ENCODE measurements around the gene RBP3.

DNA sequence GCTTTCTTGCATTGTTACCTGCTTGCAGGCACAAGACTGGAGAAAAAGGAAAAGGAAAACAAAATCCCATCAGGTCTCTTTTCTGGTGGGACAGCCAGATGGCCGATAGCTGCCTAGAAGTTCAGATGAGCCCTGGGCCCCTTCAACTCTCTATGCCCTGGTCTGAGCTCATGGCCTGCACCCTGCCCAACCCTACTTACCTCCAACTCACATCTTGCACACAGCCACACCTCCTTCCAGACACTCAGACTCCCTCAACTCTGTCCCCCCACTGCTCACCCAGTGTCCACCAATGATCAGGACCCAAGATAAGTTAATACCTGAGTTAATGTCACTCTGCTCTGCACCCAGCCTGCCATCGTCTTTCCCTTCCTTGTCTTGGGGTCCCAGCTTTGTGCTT lies 10.9 kb downstream of the RBP3 start:
- TF ChIP-seq, protein P1, sequence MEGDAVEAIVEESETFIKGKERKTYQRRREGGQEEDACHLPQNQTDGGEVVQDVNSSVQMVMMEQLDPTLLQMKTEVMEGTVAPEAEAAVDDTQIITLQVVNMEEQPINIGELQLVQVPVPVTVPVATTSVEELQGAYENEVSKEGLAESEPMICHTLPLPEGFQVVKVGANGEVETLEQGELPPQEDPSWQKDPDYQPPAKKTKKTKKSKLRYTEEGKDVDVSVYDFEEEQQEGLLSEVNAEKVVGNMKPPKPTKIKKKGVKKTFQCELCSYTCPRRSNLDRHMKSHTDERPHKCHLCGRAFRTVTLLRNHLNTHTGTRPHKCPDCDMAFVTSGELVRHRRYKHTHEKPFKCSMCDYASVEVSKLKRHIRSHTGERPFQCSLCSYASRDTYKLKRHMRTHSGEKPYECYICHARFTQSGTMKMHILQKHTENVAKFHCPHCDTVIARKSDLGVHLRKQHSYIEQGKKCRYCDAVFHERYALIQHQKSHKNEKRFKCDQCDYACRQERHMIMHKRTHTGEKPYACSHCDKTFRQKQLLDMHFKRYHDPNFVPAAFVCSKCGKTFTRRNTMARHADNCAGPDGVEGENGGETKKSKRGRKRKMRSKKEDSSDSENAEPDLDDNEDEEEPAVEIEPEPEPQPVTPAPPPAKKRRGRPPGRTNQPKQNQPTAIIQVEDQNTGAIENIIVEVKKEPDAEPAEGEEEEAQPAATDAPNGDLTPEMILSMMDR (IDR thresholded peaks at IDR 0.05), result no peak
- TF ChIP-seq EZH2phosphoT487 (IDR thresholded peaks at IDR 0.05) (no peak), EZH2 (IDR thresholded peaks at IDR 0.05) (no peak)
